Stimulated activated CD8-positive, alpha-beta memory T cell treated with anti-CD3 and anti-CD28 coated beads, Interleukin-12 subunit alpha, Interleukin-12 subunit beta, amount 100 ng/mL, for 24 hours (primary cell): ENCODE results near the gene TSFM.
"Not testable (repeated sequence)": the region's sequence is repeated elsewhere in the genome, so short reads cannot be mapped to it uniquely, and the experiment has no call there.

ENCODE experiments used
- DNase-seq: peaks from one replicate; pipeline ENCODE4 v3.0.0-alpha.2; 2020; ENCODE audit errors: extremely low read depth

TSFM gene

DNA sequence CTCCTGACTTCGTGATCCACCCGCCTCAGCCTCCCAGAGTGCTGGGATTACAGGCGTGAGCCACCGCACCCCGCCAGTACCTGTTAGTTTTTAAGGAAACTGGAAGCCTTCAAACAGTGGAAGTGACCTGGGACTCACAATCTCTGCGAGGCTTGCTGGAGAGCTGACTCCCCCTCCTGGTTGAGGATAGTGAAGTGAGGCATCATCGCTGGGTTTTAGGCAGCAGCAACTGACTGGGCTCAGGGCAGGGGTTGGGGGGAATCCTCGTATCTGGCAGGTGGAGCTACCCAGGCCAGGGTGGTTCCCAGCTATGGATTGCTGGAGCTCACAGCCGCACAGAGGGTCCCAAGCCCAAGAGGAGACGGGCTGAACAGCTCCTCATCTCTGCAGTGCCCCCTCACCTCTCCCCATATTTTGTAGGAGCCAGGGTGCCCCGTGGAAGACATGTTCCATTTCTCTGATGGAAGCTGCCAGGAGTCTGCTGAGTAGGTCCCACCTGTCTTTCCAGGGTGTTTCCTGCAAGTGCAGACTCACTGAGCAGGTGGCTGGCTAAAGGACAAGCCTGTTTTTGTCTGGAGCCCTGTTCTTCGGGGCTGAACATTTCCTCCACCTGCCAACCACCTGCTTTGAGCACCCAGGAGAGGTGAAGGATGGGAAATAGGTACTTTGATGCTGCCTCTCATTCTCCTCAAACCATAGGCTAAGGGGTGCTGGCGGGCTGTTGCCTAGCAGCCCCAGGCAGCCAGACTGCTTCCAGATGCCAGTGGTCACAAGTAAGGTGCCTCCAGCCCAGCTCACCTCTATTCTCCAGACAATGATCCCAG, 32.8 kb downstream of the TSFM start:
- no peak for DNase-seq

- DNase-seq, result no peak
Observed at GRCh38 chr12:57816001-57816854, 33.6 kb downstream of the TSFM start.

GRCh38 chr12:57816855-57817151, 34.2 kb downstream of the TSFM start:
- DNase-seq, result no peak

GRCh38 chr12:57817261-57817989, 34.8 kb downstream of the TSFM start:
- no peak for DNase-seq

DNA sequence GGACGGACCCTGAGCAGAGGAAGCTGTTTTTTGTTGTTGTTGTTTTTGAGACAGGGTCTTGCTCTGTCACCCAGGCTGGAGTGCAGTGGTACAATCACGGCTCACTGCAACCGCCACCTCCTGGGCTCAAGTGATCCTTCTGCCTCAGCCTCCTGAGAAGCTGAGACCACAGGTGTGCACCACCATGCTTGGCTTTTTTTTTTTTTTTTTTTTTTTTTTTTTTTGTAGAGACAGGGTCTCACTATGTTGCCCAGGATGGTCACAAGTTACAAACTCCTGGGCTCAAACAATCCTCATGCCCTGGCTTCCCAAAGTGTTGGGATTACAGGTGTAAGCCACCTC, 35.4 kb downstream of the TSFM start:
- not testable (repeated sequence) for DNase-seq

DNA sequence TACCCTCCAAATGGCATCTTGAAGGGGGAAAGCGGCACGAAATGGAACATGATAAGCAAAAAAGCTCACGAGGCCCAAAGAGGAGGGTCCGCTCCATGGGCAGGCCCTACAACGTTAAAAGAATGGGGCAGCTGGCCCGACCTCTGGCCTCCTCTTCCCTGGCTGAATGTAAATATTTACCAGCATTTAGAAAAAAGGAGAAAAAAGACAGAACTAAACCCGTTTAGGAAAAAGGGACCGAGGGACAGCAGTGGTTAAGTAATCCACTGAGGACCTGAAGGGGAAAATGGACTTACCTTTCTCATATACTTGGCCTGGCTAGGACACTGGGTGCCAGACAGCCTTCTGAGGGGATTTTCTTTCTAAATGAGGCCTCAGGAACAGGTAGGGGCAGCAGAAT, 37.5 kb downstream of the TSFM start:
- DNase-seq, result not testable (repeated sequence)

- not testable (repeated sequence) for DNase-seq
Observed at GRCh38 chr12:57821015-57821414, 38.4 kb downstream of the TSFM start.

DNA sequence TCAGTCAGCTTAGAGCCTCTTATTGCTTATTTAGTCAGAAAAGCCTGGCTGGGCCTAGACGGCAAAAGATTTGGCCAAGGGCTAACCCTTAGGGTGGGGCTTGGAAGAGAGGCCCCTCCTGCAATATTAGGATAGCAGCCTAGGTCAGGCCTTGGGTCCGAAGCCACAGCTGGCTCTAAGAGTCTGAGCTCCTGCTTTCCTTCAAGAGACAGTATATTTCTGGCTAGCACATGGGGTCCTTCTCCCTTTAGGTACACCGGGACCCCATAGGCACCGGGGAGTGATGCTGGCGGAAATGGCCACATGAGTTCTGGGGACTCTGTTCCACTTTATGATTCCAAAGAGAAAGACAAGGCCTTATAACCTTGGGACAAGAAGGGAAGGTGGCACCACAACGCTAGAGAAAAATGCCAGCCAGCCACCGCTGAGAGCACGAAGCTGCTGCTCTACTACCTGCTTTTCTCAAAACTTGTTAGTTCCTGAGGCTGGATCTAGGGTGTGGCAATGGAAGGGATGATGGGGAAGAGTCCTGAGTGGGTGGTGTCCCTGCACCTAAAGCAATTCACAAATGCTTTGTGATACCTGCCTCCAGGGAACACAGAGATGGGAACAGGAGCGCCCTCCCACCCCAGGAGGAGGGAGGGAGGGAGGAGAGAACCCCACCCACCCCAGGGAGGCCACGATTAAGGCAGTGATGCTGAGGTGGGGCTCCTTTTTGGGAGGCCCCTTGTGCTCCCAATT, 39.1 kb downstream of the TSFM start:
- no peak for DNase-seq

DNA sequence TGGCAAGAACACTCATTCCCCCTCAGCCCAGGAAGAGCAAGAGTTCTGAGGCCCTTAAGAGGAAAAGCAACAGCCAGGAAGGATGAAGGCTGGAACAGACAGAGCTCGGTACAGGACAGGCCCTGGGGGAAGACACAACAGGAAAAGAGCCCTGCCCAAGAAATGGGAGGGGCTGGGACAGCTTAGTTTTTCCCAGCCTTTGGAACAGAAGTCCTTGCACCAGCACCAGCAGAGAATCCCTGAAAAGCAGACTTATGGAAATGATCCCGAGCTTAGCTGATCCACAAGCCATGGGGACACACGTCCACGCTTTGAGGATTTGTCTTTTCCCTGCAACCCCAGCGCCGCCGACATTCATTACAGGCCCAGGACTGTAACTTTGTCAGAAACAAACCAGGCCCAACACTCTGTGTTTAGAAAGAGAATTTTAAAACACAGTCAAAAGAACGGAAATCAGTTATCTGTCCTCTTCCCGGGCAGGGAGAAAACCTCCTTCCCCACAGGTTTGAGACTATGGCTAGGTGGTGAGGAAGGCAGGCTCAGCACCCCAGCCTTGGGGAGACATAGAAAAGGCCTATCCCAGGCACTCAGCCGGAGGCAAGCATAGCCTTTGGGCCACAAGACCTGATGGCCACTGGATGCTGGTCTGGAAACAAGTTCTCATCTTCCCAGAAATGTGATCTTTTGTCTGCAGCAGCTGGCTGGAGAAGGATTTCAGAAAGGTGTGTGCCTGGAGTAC, 40.0 kb downstream of the TSFM start:
- DNase-seq, result no peak

DNA sequence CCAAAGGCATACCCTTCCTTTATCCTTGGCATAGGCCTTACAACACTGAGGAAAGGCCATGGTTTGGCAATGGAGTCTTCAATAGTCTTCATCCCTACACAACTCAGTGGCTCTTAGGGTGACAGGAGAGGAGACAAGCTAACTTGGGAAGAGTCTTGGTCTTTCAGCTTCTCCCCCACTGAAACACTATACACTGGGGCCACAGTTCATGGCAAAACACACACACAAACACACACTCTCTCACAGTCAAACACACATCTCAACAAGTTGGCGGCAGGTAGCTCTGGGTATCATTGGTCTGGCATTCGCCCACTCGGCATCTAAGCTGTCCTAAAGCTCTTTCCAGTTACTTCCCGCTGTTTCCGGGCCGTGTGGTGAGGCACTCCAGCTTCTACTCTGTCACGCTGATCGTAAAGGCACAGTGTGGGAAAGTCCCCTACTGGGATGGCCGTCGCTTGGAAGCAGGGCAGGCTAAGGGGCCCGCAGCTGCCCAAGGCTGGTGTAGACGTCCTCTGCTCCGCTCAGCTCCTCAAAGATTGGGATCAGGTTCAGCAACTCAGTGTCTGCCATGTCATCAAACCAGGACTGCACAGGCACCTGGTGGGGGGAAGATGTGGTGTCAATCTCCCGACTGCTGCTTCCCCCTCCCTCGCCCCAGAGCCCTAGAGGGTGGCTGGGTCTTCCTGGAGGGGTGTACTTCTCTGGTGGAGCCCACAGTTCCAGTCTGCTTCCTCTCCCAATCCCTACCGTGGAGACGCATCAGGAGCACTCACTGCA, 40.7 kb downstream of the TSFM start:
- DNase-seq, result no peak

DNA sequence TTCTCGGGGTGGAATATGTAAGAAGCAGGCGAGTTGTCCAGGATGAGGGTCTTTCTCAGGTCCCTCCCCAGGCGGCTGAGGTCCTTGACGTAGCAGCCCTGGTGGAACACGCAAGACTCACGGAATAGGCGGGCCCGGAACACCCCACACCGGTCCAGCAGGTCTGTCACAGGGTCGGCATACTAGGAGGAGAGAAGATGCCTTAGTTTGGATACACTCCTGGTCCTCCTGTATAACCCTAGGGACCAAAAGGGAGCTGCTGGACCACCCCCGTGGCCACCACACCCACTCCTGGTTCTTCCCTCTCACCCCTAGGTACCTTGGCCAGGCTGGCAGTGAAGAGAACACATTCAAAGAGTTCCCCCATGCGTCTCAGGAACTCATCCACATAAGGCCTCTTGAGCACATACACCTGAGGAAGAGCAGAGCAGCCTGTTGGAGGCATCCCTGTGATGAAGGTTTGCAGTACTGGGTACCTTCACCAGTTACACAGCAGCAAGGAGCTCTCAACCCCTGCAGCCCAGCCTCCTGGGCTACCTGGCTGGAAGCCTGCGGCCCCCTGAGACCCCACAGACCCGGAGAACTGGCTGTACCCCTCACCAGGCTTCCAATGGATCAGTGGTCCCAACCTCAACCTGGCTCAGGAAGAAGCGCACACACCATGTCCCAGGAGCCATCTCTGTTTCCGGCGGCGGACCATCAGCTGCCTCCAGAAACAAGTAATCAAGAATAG, 41.5 kb downstream of the TSFM start:
- no peak for DNase-seq

GRCh38 chr12:57825451-57825850, 42.9 kb downstream of the TSFM start:
- no peak for DNase-seq

- no peak for DNase-seq
Observed at GRCh38 chr12:57826400-57826799, 43.8 kb downstream of the TSFM start.

- no peak for DNase-seq
Observed at GRCh38 chr12:57826966-57827365, 44.4 kb downstream of the TSFM start.

DNA sequence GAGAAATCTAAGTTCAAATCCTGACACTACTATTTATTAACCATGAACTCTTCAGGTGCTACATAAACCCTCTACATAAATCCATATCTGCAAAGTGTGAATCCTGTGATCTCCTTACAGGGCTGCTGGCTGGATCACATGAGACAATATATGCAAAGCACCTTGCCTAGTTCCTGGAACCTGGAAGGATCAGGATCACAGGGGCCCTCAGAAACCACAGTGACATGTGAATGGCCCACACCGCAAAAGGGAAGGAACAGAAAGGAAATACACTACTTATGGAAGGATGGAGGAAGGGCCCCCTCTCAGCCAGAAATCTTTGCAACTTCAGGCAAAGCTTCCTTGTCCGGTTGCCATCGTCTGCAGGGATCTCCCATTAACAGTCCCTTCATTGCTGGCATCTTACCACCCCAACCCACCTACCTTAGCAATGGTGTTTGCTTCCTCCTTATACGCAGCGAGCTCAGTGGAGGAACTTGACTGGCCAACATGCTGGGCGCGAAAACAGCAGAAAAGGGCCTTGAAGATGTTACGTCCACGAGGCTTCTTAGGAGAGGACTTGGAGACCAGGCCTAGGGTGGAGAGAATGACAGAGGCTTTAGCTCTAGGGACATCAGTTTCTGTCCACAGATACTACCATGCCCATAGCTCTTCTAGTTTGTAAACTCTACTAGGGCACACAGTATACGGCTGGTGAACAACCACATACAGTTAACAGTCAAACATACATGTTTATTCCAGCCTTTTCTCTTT, 46.6 kb downstream of the TSFM start:
- no peak for DNase-seq

DNA sequence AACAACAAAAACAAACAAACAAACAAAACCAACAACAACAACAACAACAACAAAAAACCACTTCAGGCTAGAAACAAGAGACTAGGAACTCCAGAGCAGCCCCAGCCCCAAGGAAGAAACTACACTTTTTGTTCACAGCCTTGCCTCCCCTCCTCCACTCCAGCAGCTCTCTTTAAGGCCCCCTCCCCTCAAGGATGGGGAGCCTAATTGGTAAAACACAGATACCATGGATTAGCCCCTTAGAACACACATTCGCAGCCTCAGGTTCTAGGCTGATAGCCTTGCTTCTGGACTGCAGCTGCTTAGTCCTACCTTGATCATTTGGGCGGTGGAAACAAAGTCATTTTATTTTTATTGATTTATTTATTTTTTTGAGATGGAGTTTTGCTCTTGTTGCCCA, 47.8 kb downstream of the TSFM start:
- no peak for DNase-seq

DNA sequence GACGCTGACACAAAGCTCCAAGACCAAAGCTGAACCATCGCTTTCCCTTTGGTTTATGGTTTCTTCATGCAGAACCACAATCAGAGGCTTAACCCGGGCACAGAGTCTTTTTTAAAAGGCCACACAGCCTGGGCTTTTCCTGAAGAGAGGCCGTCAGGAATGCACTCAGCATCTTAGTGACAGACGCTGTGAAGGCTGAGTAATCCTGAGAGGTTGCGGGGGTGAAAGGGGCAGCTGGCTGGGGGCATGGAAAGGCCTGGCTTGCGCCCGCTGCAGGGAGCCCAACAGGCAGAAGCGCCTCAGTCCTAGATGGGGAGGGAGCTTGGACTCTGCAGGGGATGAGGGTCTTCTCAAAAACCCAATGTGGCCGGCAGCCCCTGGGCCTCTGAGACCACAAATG, 50.4 kb downstream of the TSFM start:
- DNase-seq, result no peak

DNA sequence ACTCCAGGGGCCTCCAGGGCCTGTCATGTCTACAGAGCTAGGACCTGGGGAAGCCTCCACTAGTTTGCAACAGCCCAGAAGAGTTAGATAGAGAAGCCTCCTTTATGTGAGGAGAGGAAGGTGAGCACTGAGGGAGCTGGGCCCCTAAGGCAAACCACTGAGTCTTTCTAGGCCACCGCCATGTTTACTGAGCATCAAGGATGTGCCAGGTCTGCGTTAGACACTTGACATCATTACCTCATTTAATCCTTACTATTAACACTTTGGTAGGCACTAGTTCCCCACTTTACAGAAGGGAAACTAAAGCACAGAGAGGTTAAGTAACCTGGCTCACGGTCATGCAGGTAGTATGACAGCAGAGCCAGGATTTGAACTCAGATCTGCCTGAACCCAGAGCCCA, 51.1 kb downstream of the TSFM start:
- DNase-seq, result no peak
